ENCODE data around the gene B4GALNT1.

Gene B4GALNT1

GRCh38 chr12:57577981-57578758, 54.8 kb downstream of the B4GALNT1 start:
- no peak for DNase-seq (ENCODE audit: low read depth)
- no peak overlapping the region for H3K4me3 ChIP-seq (ENCODE audit: low read length)

GRCh38 chr12:57576613-57577160, 56.3 kb downstream of the B4GALNT1 start:
- no peak for DNase-seq (ENCODE audit: low read depth)
- H3K4me3 ChIP-seq (ENCODE audit: low read length) = no peak overlapping the region
- TF ChIP-seq CTCF (conservative IDR thresholded peaks at IDR 0.05; ENCODE audit: low read depth, low read length) = no peak

More at GRCh38 chr12:57577981-57578758, 54.8 kb downstream of the B4GALNT1 start:
- no peak for TF ChIP-seq CTCF (conservative IDR thresholded peaks at IDR 0.05; ENCODE audit: low read depth, low read length)

All from retinal pigment epithelial cell (primary cell).